GM18909 (cell line): Measurements from ENCODE around the gene TSC22D1.
"Not testable (repeated sequence)": the region's sequence is repeated elsewhere in the genome, so short reads cannot be mapped to it uniquely, and the experiment has no call there.

Source experiments
- ATAC-seq: cut with Tn5 transposase; IDR thresholded peaks from one replicate; pipeline ENCODE4 v1.9.1; 2021; ENCODE audit warnings: mild to moderate bottlenecking; ENCODE audit not compliant: unreplicated experiment, poor library complexity

Gene TSC22D1

DNA sequence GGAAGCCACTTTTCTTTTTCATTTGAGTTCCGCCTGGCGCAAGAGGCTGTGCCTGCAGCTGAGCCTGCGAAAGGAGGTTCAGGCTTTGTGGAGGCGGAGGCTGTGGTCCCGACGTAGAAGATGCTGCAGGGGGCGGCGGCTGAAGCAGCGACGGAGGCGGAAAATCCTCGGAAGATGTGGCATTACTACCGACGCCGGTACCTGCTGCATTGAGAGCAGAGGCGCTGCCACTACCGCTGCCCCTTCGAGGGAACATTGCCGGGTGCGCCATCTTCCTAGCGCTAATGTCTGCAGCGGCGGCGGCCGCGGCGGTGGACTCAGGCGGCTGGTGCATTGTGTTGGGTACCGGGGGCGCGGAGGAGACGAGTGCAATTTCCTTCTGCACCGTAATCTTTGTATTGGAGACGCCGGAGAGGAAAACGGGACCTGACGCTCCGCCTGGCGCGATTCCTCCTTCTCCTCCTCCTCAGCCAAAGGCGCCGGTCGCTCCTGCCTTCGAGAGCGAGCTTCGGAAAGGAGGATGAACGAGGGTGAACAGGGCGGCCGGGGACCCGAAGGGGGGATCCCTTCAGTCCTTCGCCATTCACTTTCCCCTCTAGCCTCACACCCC is at the start of gene TSC22D1:
Gene TSC22D1, minus strand, starts transcription at position 590 of the 610 bp plus-strand sequence. Its CDS starts 256 bp downstream, at position 334.
- ATAC-seq: no peak

DNA sequence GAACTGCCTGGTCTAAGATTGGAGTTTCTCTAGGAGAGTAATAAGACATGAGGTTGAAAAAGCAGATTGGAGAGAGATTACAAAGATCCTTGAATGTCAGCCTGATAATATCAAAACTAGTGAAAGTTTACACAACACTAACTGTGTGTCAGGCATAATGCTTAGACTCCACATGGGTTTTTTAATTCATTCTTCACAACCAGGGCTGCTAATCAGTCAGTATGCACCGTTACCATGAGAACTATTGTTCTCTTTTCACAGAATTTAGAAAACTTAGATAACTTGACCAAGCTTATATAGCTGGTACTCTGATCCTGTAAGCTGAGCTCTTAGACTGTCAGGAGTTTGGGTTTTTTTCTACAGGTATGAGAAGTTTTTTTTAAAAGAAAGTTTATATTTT is 46.6 kb upstream of the TSC22D1 start:
- no peak for ATAC-seq

DNA sequence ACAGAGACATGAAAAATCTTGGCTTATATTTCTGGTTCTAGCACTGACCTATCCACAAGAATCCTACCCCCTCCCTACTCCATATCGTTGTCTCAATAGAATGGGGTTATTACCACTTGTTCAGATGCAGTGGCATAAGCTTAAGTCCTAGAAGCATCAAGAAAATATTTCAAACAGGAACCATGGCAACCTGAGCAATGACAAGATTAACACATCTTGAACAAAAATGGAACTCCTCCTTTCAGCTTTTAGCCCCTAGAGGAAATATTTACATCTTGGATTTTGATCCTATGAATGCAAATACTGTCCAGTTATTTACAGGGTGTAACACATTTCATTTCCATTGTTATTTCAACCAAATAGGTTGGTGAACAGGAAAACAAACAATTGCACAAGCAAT is 46.1 kb upstream of the TSC22D1 start:
- no peak for ATAC-seq

DNA sequence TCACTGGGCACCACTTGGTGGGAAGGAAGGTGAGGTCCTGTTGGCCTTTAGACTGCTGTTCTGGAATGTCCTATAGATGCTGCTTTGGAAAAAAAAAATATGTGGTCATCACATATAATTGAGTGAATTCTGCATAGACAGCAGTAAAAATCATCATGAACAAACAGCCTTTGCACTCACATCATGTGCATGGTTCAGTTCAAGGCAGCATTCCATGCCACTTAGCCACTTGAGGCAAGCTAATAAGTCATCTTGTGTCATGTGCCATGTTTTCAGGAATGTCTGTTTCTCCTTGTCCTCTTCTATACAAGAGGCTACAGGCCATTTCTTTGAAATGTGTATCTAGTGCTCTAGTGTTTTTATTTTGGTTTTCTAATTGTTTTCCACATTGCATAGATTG is 43.9 kb upstream of the TSC22D1 start:
- ATAC-seq: no peak

DNA sequence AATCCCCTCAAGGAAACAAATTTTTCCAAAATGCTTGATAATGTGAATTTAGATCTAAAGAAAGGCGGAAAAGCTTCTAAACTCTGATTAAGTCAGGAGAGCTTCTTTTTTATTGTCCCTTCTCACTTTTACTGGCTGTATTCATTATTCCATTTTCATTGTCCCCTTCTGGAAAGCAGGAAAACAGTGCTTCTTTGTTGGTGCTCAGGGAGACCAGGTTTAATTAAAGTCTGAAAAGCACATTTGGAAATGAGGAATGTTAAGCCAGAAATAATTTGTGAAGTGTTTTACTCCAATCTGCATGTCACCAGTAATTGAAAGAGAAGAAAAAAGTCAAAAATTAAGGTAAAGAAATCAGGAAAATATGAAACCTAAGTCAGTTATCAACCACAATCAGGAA is 43.5 kb upstream of the TSC22D1 start:
- no peak for ATAC-seq

DNA sequence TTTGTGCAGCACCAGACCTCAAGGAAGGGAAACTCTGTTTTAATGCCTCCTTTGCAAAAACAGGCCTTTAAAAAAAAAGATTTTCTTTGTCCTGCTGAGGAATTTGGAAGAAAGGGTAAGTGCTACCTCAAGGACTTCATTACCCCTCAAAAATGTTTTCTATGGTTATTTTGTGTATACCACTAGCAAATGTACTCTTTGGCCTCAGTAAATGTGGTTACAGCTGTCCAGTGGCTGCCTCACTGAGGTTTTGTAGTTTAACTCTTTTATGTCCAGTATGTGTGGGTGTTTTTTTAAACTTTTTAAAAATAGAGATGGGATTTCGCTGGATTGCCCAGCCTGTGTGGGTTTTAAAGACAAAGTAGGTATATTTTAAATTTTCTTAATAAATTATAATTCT is 42.2 kb upstream of the TSC22D1 start:
- no peak for ATAC-seq

DNA sequence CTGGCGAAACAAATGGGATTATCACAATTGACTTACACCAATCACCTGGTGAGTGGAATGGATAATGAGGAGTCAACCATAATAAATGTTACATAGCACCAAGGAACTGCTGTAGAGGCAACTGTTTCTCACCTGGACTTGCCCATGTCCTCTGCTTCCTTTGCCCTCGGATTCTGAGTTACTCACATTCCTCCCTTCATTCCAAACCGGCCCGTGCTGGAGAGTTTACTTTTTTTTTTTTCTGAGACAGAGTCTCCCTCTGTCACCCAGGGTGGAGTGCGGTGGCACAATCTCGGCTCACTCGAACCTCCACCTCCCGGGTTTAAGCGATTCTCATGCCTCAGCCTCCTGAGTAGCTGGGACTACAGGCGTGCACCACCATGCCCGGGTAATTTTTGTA is 41.5 kb upstream of the TSC22D1 start:
- ATAC-seq: no peak

DNA sequence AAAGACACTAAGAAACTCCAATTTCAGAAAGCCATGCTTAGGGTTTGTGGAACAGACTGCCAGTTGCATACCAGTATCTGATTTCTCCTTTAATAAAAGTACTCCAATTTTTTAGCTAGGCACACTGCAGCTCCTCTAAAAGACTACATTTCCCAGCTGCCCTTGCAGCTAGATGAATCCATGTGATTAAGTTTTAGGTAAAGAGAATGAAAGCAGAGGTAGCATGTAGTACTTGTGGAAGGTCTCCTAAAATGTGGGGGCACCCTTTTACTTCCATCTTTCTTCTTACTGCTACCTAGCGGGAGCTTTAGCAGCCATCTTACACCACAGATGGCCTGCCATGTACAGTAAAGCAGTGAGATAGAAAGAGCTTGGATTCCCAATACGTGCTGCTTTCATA is 33.0 kb upstream of the TSC22D1 start:
- no peak for ATAC-seq

DNA sequence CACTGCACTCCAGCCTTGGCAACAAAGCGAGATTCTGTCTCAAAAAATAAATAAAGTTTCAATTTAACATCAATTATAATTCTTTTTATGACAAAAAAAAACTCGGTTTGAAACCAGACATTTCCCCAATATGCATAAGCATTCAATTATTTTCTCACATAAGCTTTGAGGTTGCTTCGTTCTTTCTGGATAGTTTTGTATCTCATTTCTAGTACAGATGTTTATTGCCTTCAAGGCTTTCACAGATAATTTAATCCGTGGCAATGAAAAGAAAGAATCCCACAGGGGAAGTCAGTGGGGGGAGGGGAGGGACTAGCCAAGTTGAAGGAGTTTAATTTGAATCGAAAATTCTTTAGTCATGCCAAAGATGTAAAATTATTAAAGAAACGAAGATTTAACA is 29.6 kb upstream of the TSC22D1 start:
- no peak for ATAC-seq

DNA sequence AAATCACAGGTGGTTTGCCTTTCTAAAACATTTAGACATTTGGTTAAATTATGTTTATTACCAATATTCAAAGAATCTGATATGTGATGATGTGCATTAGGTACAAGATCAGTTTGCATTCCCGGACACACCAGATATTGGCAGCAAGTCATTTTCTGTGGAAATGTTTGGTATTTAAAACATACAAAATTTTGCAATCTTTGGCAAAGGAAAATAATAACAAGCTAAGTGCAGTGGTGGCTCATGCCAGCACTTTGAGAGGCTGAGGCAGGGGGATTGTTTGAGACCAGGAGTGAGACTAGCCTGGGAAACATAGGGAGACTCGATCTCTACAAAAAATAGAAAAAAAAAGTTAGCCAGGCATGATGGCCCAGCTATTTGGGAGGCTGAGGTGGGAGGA is 29.1 kb upstream of the TSC22D1 start:
- ATAC-seq: no peak

DNA sequence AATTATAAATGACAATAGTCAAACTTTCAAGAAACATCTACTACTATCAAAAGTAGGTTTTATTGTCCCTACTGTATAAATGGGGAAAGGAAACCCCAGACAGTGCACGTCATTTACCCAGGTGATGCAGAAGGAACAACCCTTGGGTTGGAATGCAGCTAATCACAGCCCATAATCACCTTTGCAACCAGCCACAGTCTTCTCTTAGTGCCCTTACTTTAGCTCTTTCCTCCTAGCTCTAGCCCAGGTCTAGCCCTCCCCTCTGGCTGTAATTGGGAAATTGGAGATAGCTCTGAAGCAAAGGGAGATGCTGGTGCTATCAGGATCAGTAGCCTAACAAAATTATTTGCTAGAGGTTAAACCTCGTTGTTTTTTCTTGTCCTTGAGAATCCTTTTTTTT is 25.5 kb upstream of the TSC22D1 start:
- no peak for ATAC-seq

DNA sequence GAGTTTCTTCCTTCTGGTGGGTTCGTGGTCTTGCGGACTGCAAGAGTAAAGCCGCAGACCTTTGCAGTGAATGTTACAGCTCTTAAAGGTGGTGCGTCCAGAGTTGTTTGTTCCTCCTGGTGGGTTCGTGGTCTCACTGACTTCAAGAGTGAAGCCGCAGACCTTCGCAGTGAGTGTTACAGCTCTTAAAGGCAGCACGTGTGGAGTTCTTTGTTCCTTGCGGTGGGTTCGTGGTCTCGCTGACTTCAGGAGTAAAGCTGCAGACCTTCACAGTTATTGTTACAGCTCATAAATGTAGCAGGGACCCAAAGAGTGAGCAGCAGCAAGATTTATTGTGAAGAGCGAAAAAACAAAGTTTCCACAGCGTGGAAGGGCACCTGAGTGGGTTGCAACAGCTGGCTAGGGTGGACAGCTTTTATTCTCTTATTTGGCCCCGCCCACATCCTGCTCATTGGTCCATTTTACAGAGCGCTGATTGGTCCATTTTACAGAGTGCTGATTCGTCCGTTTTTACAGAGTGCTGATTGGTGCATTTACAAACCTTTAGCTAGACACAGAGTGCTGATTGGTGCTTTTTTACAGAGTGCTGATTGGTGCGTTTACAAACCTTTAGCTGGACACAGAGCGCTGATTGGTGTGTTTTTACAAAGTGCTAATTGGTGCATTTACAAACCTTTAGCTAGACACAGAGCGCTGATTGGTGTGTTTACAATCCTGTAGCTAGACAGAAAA is 17.9 kb upstream of the TSC22D1 start:
- ATAC-seq: not testable (repeated sequence)

DNA sequence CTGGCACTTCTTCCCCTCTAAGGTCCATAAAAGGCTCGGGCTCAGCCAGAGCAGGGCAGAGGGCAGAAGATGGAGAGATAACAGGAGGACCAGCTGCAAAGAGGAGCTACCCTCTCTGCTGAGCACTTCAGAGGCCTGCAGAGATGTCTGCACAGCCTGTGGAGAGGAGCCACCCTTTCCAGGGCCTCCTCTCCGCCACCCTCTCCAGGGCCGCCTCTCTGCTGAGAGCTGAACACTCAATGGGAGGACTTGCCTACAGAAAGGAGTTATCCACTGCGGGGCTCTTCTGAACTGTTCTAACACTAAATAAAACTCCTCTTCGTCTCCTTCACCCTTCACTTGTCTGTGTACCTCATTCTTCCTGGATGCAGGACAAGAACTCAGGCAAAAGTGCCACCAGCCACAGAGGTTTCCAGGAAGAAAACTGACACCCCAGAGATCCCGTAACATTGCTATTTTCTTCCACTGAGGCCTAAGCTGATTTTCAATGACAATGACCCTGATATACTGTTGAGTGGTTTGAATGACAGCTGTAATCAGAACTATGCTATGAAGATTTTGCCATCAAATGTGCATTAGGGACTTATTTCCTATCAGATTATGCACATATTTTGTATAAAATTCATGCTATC is 16.2 kb upstream of the TSC22D1 start:
- no peak for ATAC-seq

DNA sequence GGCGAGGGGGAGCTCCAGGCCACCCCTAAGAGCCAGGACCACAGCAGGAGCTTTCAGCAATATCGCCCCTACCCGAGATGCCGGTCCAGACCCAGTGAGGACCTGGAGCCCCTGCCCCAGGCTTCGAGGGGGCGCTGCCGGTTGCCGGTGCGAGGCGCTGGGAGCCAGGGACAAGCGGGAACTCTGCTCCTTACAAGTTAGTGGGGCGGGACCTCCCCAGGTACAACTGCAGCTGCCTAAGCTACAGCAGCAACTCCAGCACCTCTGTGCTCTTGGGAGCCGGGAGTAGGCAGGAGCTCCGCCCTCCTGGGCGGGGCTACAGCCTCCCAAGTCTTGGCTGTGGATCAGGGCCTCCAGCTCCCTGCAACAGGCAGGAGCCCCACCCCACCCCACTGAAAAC is 15.2 kb upstream of the TSC22D1 start:
- ATAC-seq: no peak

DNA sequence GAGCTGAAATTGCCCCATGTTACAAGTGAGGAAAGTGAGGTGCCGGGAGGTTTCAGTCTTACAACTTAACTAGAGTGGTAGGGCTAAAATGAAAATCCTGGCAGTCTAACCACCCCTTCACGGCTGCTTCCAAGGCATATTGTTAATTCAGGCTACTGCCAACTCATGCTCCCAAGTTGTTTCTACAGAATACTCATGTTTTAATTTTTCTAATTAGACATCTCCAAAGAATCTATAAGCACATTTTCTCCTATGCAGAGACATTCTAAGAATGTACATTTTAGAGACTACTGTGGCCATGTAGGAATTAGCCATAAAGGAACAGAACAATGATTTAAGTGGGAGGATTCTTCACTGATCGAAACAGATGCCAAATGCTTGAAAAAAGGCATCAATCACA is 7.0 kb upstream of the TSC22D1 start:
- no peak for ATAC-seq

DNA sequence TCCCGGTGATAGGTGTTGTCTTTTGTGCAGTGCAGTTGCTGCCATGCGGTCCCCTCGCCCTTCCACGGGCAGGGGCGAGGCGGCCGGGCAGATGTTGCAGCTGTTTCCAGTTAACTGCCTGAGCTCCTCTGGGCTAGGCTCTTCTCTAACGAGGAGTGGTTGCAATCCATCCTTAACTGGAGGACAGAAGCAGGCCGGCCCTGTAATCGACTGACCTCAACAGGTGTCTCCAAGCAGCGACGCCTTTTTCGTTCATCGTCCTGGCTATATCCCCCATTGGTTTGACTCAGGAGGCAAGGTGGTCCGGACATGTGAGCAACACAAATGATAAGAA is 1.9 kb upstream of the TSC22D1 start:
- ATAC-seq: no peak

DNA sequence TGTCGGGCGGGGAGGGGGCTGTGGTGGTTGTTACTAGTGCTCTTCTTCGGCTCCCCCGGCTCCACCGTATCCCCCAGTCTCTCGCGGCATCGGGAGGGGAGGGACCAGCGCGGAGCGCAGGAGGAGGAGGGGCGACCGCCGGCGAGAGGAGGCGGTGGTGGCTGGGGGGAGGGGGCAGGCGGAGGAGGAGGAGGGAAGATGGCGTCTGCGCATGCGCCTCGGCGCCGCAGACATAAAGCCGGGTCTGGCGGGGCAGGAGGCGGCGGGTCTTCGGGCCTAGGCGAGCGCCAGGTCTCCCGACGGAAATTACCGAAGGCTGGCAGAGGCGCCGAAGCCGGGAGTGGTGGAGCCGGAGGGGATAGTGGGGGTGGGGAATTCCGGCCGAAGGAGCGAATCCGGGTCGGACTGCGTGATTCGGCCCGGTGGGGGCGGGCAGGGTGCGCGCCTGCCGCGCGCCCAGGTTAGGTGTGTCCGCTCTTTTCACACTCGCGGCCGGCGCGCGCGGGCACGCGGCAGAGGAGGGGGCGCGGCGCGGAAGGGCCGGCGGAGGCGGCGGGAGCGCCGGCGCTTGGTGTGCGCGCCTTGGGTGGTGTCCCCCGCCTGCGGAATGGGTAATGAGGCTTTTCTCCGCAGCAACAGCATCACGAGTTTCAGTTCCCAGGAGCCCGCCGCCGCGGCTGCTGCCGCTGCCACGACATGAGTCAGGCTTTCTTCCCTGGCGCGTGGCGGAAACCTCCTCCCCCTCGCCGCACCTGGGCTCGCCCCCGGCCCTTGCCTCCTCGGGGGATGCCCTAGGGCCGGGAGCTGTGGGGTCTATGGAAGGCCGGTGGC is 1.3 kb upstream of the TSC22D1 start:
- peak; percentile 63 for ATAC-seq

DNA sequence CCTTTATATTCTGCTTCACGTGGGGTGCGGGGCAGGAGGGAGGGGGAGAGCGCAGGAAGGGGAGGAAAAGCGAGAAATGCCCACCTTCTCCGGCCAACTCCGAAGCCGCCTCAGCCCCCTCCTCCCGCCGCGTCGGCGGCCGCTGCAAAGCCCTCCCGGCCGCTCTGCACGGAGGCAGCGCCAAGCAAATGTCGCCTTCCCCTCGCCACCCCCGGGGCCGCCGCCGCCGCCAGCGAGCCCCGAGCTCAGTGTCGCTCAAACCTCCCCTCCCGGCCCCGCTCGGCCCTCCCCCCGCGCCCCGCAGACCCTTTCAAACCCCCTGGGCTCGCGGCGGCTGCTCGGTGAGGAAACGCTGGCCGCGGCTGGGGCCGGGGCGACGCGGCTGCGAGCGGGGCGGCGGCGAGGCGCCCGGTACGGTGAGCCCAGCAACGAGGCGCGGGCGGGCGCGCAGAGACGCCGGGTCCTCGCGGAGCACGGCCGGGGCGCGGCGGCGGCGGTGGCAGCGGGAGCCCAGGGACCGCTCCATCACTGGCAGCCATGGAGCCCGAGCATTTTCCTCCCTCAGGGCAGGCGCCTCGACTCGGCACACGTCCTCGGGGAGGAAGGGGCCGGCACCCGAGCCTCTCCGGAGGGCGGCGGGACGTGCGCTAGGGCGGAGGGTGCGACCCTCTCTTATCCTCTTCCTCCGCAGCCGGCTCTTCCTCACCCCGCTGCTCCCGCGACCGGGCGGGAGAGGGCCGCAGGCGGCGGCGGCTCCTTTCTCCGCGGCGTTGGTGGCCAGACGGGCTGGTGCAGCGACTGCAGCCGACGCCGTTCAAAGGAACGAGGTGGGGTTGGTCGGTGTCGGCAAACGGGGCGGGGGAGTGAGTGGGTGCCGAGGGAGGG is 463 bp upstream of the TSC22D1 start:
- ATAC-seq: peak; percentile 20

DNA sequence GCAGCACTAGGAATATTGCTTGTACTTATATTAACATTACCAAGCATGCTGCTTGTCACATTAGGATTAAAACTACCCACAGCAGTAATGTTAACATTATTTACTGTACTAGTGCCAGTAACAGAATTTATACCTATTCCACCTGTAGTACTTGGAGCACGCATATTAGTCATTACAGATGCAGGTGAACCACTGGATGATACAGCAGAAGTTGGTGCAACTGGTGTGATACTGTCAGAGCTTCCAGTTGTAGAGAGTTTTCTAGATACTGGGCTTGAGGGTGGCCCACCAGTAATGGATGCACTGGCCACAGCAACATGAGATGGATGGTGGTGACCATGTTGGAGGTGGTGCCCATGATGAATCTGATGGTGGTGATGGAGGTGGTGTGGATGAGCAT is 1.1 kb downstream of the TSC22D1 start:
- no peak for ATAC-seq

DNA sequence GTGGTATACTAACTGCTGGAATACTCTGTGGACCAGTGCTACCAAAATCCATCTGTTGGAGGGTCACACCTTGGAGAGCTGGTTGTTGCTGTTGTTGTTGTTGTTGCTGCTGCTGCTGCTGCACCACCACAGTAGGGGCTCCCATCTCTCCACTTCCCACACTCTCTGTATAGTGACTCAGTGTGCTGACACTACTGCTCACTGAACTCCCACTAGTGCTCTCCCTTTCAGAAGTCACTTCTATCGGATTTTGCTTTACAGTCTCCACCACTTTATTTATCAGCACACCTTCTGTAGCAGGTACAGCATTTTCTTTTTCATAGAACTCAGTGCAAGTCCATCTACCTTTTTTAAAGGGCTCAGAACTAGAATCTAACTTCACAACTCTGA is 1.7 kb downstream of the TSC22D1 start:
- ATAC-seq: no peak
